ENCODE results near the gene GABRG3. TPM values are rescaled to one million over a fixed set of nuclear protein-coding genes. Genes with fewer than 3 reads are reported as not detected.

The GABRG3 gene
- total RNA-seq, 3 donors from 2014 or later, result 0.15 to 0.33 TPM; not detected in 1

GRCh38 chr15:27123291-27123690, 152.3 kb downstream of the GABRG3 start:
- intact Hi-C loops (cut with DNase I; ENCODE audit: low total_unique reads), result no loop called here
- no peak for DNase-seq (ENCODE audit: low spot score in 2 of 2)
- H3K4me3 ChIP-seq, result no peak overlapping the region
- H3K36me3 ChIP-seq, result no peaks in the 10 kb centered on the region
- H3K27me3 ChIP-seq, result no peaks in the 10 kb centered on the region
- H3K27ac ChIP-seq, result no peak overlapping the region
- TF ChIP-seq, protein P1, sequence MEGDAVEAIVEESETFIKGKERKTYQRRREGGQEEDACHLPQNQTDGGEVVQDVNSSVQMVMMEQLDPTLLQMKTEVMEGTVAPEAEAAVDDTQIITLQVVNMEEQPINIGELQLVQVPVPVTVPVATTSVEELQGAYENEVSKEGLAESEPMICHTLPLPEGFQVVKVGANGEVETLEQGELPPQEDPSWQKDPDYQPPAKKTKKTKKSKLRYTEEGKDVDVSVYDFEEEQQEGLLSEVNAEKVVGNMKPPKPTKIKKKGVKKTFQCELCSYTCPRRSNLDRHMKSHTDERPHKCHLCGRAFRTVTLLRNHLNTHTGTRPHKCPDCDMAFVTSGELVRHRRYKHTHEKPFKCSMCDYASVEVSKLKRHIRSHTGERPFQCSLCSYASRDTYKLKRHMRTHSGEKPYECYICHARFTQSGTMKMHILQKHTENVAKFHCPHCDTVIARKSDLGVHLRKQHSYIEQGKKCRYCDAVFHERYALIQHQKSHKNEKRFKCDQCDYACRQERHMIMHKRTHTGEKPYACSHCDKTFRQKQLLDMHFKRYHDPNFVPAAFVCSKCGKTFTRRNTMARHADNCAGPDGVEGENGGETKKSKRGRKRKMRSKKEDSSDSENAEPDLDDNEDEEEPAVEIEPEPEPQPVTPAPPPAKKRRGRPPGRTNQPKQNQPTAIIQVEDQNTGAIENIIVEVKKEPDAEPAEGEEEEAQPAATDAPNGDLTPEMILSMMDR (IDR thresholded peaks at IDR 0.05), result no peak
- TF ChIP-seq POLR2A (IDR thresholded peaks at IDR 0.05) (no peak), POLR2AphosphoS5 (IDR thresholded peaks at IDR 0.05) (no peak)
- H3K9me3 ChIP-seq, result no peaks in the 10 kb centered on the region
- no peaks in the 10 kb centered on the region for H3K4me1 ChIP-seq

- H3K36me3 ChIP-seq, result no peaks in the 10 kb centered on the region
- intact Hi-C loops (cut with DNase I; ENCODE audit: low total_unique reads), result no loop called here
- no peak overlapping the region for H3K4me3 ChIP-seq
- H3K27ac ChIP-seq, result no peak overlapping the region
- no peaks in the 10 kb centered on the region for H3K4me1 ChIP-seq
- no peak for DNase-seq (ENCODE audit: low spot score in 2 of 2)
- H3K27me3 ChIP-seq, result no peaks in the 10 kb centered on the region
- TF ChIP-seq, protein P1 (IDR thresholded peaks at IDR 0.05), result no peak
- TF ChIP-seq POLR2A (IDR thresholded peaks at IDR 0.05) (no peak), POLR2AphosphoS5 (IDR thresholded peaks at IDR 0.05) (no peak)
- no peaks in the 10 kb centered on the region for H3K9me3 ChIP-seq
These were observed 152.8 kb downstream of the GABRG3 start for GRCh38 chr15:27123808-27124207.

- Histone ChIP-seq H3K27ac (no peak overlapping the region), H3K9me3 (peaks cover 0 to under 1% of the 10 kb centered on the region in 2 donors), H3K27me3 (no peaks in the 10 kb centered on the region), H3K36me3 (no peaks in the 10 kb centered on the region), H3K4me3 (no peak overlapping the region), H3K4me1 (no peaks in the 10 kb centered on the region)
- intact Hi-C loops (cut with DNase I; ENCODE audit: low total_unique reads), result no loop called here
- no peak for DNase-seq (ENCODE audit: low spot score in 2 of 2)
- TF ChIP-seq POLR2A (IDR thresholded peaks at IDR 0.05), result no peak
- no peak for TF ChIP-seq POLR2AphosphoS5 (IDR thresholded peaks at IDR 0.05)
- TF ChIP-seq, protein P1 (IDR thresholded peaks at IDR 0.05), result no peak
These were observed 153.4 kb downstream of the GABRG3 start for GRCh38 chr15:27124287-27124871.

DNA sequence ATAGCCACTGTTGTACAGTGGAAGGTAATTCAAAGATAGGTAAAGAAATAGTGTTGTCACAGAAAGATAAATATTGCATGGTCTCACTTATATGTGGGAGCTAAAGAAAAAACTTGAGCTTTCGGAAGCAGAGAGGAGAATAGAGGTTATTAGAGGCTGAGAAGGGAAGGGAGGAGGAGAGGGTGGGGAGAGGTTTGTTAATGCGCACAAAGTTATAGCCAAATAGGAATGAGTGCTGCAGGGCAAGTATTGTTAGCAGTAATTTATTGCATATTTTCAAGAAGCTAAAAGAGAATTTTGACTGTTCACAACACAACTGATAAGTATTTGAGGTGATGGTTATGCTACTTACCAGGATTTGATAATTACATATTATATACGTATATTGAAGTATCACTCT, 154.2 kb downstream of the GABRG3 start:
- intact Hi-C loops (cut with DNase I; ENCODE audit: low total_unique reads), result no loop called here
- no peaks in the 10 kb centered on the region for H3K4me1 ChIP-seq
- H3K36me3 ChIP-seq, result no peaks in the 10 kb centered on the region
- no peak for DNase-seq (ENCODE audit: low spot score in 2 of 2)
- TF ChIP-seq, protein P1 (IDR thresholded peaks at IDR 0.05), result no peak
- TF ChIP-seq POLR2AphosphoS5 (IDR thresholded peaks at IDR 0.05) (no peak), POLR2A (IDR thresholded peaks at IDR 0.05) (no peak)
- H3K27ac ChIP-seq, result no peak overlapping the region
- H3K9me3 ChIP-seq, result peaks cover 0 to 9% of the 10 kb centered on the region in 2 donors
- no peaks in the 10 kb centered on the region for H3K27me3 ChIP-seq
- H3K4me3 ChIP-seq, result no peak overlapping the region

DNA sequence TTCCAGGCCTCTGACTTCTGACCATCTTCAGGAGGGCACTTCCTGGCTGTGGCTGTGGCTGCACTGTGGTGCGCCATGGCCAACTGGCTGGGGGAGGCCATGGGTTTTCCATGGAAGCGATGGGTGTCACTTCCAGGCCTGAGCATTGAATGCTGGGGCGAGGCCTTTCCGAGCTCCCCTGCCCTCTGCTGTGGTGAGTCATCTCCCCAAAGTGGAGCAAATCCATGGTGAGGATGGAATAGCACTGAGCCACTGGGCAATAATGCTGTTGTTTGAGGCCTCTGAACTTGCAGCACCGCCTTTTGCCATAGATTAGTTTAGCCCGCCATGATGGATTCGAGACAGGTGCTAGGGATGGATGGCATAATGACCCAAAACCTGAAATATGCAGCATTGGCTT, 155.5 kb downstream of the GABRG3 start:
- Histone ChIP-seq H3K9me3 (peaks cover 0 to 11% of the 10 kb centered on the region in 2 donors), H3K36me3 (no peaks in the 10 kb centered on the region), H3K27me3 (no peaks in the 10 kb centered on the region), H3K27ac (no peak overlapping the region), H3K4me1 (no peaks in the 10 kb centered on the region), H3K4me3 (no peak overlapping the region)
- DNase-seq (ENCODE audit: low spot score in 2 of 2), result no peak
- intact Hi-C loops (cut with DNase I; ENCODE audit: low total_unique reads), result no loop called here
- TF ChIP-seq POLR2A (IDR thresholded peaks at IDR 0.05), result no peak
- TF ChIP-seq POLR2AphosphoS5 (IDR thresholded peaks at IDR 0.05), result no peak
- TF ChIP-seq, protein P1 (IDR thresholded peaks at IDR 0.05), result no peak

Measured in breast epithelium (tissue), 4 donors.